CD4-positive, alpha-beta T cell treated with Interleukin-4 for 4 hours (primary cell): ENCODE measurements around the gene KAT7.

Experiments used
- DNase-seq: peaks from one replicate; pipeline ENCODE4 v3.0.0-alpha.2; 2020

KAT7 gene

GRCh38 chr17:49760932-49761558 lies 27.4 kb upstream of the KAT7 start:
- DNase-seq = no peak

DNA sequence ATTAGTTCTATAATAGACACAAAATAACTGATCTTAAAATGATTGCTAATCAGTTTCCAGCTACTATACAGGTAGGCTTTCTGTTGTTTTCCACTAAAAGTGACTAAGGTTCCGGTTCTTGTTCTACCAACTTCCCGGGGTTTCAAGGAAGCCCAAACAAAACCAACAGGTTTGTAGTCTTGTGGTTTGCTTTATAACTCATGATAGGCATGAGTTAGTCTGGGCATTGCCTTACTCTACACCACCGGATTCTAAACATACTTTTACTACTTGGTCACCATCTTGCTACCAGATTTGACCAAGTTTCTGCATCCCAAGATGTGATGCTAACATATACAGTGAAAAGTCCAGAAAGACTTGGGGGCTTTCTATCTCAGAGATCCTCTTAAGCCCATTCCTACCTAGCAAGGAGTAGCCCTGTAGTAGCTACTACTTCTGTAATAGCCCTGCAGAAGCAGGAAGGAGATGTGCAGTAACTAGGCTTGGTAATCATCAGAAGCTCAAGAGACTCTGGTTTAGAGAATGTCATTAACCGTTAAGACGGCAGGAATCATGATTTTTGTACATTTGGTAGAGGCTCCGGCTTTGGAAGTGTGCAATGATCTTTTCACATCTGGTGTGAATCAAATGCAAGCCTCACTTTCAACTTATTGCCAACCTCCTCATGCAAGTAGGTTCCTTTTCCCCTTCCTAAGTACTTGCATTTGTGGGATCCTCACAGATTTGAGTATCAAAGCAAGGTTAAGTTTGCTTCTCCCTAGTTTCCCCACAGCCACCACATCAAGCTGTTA lies 26.1 kb upstream of the KAT7 start:
- DNase-seq = peak; percentile 39

GRCh38 chr17:49763735-49764558 lies 24.5 kb upstream of the KAT7 start, which contains the start of gene FAM117A:
Gene FAM117A, minus strand, starts transcription at chr17:49764131. Its CDS starts 44 bp downstream, at chr17:49764087.
- peak; percentile 99 for DNase-seq

GRCh38 chr17:49764559-49765180 lies 23.8 kb upstream of the KAT7 start:
- DNase-seq = no peak

- DNase-seq = no peak
Observed at GRCh38 chr17:49766918-49767530, 21.5 kb upstream of the KAT7 start.

DNA sequence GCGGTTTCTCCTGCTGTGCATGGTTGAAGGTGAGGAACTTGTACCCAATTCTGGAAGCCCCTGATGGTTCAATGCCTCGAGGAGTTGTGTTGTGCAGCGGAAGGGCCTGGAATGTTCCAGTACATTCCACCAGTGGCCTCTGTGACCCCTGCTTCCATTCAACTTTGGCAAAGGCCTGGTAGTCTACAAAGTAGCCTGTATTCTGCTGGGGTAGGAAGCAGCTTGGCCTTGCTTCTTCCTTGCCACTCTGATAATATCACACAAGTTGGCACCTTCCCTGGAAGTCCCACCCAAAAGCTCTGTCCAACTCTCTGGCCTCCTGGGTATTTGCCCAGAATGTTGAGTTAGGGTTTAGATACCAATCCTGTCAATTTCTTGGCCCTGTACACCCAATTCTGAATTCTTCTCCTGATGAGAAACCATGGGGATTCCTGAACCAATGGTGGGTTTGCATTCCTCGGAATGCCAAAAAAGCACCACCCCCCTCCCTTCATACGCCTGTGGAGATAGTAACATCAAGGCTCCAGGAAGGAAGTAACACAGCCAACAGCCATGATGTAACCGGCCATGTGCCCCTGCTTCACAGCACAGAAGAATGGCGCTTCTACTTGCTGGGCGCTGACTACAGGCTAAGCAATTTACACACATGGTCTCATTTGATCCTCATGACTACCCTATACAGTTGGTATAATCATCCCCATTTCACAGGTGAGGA lies 12.8 kb upstream of the KAT7 start:
- no peak for DNase-seq

DNA sequence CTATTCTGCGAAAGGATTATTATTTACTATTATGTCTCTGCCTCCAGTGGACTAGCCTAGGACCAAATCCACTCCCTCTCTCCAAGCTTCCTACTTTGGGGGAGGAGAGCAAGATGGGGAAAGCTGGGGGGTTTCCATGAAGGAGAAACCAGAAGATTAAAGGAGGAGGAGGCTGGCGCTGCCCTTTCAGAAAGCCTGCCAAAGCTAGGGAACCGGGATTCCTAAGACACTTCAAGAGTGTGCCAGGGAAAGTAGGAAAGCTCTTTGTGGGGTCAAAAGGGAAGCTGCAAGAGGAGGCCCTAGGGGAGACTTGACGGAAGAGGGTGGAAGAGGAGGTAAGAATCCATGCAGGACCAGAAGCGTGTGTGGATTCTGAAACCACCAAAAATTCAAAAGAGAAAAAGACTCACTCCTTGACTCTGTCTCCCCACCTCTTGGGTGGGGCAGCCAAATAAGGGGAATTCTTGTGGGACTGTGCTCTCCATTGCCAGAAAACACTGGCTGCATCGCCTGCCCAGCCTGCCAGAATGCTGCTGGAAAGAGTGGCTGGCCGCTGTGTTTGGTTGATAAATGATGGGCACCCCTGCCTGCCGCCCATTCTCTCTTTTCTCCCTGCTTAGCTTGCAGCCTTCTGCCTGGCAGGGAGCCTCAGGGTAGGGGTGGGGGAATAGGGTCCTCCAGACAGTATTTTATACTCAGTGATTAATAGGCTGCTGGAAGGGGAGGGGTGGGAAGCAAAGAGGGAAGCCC lies 11.8 kb upstream of the KAT7 start:
- no peak for DNase-seq

GRCh38 chr17:49777563-49777962 lies 10.9 kb upstream of the KAT7 start:
- DNase-seq = no peak

- DNase-seq = no peak
Observed at GRCh38 chr17:49779156-49779738, 9.2 kb upstream of the KAT7 start.

DNA sequence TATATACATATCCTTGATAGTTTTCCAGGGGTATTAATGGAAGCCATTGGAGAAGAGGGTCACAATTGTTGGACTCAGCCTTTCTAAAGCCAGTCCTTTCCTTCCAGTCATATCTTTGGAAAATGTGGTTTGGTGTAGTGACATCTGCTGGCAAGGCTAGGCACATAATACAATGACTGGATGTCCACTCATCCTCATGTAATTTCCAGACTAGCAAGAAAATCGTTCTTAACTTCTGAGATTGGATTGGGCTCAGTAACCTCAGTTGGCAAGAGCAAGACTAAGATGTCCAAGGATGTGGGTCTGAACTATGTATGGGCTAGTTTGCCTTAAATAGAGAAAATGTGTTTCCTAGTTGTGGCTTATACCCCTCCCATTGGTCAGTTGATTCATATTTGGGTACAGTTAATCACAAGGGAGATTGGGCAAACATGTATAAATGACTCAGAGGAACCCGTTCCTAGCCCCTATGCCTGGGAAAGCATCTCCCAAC lies 8.7 kb upstream of the KAT7 start:
- DNase-seq = peak; percentile 53

DNA sequence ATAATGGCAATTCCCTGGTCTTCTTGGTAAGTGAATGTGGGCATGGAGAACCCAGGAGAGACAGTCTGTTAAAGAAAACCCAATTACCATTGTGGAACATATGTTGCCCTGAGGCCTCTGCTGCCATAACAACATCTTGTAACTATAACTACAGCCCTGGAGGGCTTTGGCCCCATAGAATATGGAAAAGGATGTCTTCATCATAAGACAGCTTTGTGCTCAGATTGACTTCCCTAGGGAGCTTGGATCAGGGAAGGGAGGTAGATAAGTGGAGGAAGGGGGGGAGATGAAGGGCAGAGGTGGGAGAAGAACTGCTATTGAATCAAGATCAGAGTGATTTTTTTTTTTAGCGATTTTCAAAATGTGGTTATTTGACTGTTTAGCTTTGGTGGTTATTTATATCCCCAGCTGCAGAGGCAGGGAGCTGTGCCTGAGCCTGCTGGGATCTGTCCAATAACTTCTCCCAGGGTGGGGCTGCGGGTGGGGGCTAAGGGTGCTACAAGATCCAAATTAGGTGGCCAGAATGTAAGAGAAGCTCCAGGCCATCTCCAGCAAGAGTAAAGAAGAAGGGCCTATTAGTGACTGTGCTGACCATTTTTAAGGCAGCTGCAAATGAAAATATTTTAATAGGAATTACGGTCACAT lies 5.3 kb upstream of the KAT7 start:
- DNase-seq = no peak

- DNase-seq = no peak
Observed at GRCh38 chr17:49783791-49784190, 4.7 kb upstream of the KAT7 start.

DNA sequence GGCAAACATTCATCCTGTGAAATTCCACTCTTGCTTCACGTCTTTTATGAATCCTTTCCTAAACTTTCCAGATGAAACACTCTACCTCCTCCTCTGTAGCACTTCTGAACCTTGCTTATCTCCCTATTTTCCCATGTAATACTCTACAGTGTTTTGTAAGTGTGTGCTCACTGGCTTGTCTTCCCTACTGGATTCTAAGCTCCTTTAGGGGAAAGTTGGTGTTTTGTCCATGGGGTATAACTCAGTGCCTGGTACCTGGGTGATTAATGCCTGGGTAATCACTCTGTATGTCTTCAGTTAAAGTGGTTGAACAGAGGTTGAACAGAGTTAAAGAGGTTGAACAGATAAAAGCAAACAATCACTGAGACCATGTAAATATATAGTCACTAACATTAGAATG lies 3.8 kb upstream of the KAT7 start:
- no peak for DNase-seq

GRCh38 chr17:49787884-49788477 lies 500 bp upstream of the KAT7 start:
- no peak for DNase-seq

DNA sequence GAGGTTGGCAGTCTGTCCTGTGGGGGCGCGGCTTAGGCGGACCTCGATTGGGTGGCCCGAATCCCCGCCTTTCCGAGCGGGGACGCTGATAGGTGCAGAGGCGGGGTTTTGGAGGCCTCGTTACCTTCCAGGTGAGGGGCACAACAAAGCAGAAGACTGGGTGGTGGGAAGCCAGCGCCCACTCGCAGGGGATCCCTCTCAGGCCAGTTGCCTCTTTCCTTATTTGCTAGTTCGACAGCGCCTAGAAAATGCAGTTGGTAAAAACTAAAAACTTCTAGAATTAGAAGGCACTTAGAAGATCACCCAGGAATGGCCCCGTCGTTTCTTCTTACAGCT lies 730 bp downstream of the KAT7 start:
- no peak for DNase-seq

GRCh38 chr17:49793309-49793708 lies 4.8 kb downstream of the KAT7 start:
- no peak for DNase-seq

- no peak for DNase-seq
Observed at GRCh38 chr17:49795372-49795771, 6.9 kb downstream of the KAT7 start.

GRCh38 chr17:49798182-49798581 lies 9.7 kb downstream of the KAT7 start:
- DNase-seq = no peak

GRCh38 chr17:49798738-49799137 lies 10.3 kb downstream of the KAT7 start:
- no peak for DNase-seq

- no peak for DNase-seq
Observed at GRCh38 chr17:49809056-49809455, 20.6 kb downstream of the KAT7 start.
